HS-5 (cell line): Measurements from ENCODE around the gene ZBTB44.
"Not testable (repeated sequence)": the region's sequence is repeated elsewhere in the genome, so short reads cannot be mapped to it uniquely, and the experiment has no call there.

Source experiments
- DNase-seq: peaks from one replicate; pipeline ENCODE4 v3.0.0-alpha.2; 2012; ENCODE audit warnings: low read depth

The ZBTB44 gene

DNA sequence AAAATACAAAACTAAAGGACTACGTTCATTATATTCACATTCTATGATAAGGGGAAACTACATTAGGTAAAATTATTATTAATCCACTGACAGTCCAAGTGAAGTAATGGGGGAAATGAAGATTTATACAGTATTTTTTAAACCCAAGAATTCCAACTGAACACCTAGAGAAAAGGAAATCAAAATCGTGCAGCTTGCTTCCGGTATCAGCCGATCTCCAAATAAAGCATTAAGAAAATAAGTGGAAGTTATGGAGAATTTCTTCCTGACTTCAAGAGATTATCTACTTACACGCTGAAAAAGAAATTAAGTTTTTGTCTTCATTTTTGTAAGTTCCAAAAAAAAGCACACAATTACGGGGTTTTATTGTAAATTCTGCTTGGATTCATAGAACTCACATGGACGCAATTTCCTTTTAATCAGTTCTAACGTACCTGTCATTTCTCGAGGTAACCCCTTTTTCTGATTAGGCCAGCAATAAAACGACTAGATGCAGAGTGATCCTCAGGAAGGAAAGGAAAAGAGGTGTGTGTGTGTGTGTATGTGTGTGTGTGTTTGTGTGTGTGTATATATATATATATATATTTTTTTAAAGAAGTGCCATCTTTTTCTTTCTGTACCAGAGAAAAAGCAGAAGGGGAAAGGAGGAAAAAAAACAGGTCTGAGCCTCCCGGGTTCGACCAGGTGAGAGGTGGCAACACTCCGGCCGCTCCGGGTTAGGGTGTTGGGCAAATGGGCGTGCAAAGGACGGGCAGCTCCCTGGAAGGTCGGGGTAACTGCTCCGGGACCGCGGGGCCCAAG, 1.1 kb downstream of the ZBTB44 start:
- DNase-seq, result no peak

DNA sequence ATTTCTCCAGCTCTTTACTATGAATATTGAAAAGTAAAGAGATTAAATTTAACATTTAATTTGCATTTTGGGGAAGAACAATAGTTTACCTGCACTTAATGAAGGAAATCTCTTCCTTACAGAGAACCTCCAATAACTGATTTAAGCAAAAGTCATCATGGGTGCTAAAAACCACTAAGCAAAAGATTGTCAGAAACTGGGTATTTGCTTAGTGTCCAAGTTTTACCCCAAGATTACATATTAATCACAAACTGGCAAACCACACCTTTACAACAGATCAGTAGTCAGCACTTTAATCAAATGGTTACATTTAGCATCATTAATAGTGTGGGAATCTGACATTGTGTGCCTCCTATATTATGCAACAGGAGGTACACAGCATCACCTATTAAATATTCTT, 2.7 kb downstream of the ZBTB44 start:
- DNase-seq, result no peak

DNA sequence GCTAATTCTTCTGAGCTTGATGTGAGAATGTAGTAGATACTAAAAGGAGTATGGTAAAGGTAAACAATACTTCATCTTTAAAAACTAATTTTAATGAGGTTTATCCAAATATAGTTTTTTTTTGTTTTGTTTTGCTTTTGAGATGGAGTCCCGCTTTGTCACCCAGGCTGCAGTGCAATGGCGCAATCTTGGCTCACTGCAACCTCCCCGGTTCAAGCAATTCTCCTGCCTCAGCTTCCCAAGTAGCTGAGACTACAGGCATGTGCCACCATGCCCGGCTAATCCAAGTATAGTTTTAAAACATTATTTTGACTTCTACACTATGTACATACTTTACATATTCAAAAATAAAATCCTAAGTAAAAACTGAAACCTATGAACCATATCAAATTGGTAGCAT, 4.1 kb downstream of the ZBTB44 start:
- no peak for DNase-seq

DNA sequence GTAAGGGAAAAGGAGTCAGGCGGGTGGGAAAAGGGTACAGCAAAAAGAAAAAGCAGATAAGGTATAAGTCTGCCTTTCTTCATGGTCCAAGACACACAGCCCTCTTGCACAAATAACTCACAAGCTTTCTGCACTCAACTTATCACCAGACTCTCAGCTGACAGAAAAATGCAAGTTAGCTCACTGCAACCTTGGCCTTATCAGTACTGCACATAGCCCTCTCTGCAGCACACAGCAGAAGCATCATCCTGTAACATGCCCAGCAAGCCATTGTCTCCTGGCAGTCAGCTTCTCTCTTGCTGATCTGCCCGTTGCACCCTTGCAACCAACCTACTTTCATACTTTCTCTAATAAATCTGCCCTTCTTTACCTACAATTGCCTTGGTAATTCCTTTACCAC, 5.8 kb downstream of the ZBTB44 start:
- DNase-seq, result no peak

DNA sequence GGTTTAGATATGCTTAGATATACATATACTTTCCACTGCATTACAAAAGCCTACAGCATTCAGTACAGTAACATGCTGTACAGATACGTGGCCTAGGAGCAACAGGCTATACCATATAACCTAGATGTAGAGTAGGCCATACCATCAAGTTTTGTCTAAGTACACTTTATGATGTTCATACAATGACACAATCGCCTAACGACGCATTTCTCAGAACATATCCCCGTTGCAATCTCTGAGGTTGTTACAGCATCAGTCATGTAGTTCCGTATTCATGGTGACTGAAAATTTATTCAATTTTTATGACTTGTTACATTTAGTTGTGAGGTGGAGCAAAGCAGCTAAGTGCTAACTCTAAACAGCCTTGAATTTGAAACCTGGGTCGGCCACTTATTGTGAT, 6.7 kb downstream of the ZBTB44 start:
- DNase-seq, result no peak

DNA sequence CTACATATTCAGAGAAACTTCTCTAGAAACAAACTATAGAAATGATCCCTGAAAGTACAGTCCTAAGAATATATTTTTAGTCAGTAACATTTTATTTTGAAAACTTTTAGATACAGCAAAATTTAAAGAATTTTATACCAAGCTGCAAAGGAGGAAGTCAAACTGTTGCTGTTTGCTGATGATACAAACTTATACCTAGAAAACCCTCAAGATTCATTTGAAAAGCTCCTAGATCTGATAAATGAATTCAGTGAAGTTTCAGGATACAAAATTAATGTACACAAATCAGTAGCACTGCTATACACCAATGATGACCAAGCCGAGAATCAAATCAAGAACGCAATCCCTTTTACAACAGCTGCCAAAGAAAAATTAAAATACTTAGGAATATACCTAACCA, 10.1 kb downstream of the ZBTB44 start:
- DNase-seq, result no peak

DNA sequence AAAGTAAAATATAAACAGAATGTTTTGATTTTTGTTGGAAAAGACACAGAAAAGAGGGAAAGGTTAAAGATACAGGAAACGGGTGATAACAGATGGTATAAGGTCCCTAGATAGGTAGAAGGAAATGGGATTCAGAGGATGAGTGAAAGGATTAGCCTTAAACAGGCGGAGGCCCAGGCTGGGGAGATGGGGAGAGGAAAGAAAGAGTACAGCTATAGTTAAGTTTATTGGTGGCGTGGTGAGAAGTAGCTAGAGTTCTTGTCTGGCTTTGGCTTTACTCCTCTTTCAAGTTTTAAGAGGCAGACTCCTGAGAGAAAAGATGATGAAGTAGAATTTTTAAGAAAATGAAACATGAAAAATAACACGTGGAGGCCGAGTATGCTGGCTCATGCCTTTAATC, 13.7 kb downstream of the ZBTB44 start:
- no peak for DNase-seq

DNA sequence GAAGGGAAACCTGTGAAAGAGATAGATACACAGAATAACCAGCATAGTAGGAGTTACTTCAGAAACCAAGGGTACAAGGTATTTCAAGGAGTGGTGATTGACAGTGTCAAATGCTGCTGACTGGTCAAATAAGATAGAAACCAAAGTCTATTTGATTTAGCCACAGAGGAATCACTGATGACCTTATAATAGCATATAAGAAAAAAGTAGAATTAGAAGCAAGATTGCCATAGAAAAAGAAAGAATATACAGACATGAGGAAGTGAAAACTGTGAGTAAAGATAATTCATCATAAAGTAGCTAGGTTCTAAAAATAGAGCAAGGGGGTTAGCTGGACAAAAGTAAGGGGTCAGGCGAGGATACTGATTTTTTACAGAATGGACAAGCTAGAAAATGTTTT, 14.2 kb downstream of the ZBTB44 start:
- no peak for DNase-seq

DNA sequence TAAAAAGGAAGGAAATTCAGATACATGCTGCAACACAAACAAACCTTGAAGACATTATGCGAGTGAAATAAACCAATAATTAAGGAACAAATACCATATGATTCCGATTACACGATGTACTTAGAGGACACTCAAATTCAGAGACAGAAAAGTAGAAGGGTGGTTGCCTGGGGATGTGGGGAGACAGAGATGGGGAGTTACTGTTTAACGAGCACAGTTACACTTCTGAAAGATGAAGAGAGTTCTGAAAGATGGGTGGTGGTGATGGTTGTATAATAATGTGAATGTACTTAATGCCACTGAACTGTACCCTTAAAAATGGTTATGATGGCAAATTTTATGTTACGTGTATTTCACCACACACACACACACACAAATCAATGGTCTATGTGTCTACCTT, 14.7 kb downstream of the ZBTB44 start:
- no peak for DNase-seq

DNA sequence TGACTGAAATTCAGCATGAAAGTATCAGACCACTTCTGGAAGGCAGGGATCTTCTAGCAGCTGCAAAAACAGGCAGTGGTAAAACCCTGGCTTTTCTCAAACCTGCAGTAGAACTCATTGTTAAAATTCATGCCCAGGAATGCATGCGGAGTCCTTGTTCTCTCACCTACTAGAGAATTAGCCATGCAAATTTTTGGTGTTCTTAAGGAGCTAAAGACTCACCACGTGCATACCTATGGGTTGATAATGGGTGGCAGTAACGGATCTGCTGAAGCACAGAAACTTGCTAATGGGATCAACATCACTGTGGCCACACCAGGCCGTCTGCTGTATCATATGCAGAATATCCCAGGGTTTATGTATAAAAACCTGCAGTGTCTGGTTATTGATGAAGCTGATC, 19.1 kb downstream of the ZBTB44 start:
- DNase-seq, result no peak

DNA sequence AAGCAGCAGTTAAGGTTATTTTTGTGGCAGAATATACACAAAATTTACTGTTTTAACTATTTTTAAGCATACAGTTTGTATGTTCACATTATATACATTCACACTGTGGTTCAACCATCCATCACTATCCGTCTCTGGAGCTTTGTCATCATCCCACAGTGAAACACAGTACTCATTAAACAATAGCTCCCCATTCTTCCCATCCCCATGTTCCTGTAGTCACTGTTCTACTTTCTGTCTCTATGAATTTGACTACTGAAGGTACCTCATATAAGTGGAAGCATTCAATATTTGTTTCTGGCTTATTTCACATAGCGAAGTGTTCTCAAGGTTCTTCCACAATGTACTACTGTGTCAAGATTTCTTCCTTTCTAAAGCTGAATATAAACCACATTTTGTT, 32.6 kb downstream of the ZBTB44 start:
- no peak for DNase-seq

DNA sequence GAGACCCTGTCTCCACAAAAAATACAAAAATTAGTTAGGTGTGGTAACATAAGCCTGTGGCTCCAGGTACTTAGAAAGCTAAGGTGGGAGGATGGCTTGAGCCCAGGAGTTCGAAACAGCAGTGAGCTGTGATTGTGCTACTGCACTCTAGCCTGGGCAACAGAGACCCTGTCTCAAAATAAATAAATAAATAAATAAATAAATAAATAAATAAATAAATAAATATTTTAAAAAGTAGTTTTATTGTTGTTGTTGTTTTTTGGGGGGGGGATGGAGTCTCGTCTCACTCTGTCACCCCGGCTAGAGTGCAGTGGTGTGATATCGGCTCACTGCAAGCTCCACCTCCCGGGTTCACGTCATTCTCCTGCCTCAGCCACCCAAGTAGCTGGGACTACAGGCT, 33.4 kb downstream of the ZBTB44 start:
- not testable (repeated sequence) for DNase-seq

DNA sequence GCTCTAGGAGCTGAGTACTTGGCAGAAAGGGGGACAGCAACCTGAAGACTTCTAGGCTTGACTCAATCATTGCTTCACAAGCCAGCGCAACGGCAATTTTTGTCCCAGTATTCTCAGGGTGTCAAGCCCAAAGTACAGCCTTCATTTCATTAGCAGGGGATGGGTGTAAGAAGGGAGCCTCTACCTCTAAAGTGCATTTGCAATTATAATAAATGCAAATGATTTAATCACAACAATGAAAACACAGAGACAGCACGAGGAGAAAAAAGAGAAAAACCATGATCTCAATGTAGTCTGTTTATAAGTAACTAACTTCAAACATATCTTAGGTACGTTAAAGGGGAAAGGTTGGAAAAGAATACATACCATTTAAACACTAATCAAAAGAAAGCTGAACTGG, 34.7 kb downstream of the ZBTB44 start:
- DNase-seq, result no peak

DNA sequence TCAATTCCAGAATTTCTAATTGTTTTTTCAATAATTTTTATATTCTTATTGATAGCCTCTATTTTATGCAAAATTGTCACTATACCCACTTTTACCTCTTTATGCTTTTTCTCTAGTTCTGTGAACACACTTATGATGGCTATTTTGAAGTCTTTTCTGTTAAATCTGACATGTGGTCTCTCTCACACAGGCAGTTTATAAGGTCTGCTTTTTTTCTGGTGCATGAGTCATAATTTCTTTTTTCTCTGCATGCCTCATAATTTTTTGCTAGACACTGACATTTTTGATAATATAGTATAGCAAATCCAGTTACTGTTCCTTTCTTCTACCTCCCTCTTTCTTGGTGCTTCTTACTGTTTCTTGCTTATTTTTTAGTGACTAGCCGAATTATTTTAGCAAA, 36.0 kb downstream of the ZBTB44 start:
- DNase-seq, result no peak

DNA sequence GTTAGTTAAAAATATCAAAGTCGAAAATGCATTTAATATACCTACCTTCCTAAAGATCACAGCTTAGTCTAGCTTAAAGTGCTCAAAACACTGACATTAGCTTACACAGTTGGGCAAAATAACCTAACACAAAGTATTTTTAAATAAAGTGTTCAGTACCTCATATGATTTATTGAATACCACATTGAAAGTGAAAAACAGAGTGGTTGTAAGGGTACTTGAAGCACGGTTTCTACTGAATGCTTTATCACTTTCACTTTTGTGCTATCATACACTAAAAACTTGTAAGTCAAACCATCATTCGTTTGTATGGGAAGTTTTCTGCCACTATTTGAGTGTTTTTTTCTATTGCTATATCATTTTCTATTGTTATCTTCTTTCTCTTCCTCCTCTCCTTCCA, 36.6 kb downstream of the ZBTB44 start:
- no peak for DNase-seq

DNA sequence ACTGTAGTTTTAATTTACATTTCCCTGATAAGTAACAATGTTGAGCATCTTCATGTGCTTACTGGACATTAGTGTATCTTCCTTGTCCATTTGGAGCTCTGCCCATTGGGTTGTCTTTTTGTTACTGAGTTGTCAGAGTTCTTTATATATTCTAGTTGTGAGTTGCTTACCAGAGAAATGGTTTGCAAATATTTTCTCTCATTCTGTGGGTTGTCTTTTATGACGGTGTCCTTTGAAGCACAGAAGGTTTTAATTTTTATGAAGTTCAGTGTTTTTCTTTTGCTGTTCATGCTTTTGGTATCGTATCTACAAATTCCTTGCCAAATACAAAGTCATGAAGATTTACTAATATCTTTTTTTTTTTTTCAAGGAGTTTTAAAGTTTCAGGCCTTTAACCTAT, 42.4 kb downstream of the ZBTB44 start:
- DNase-seq, result no peak

DNA sequence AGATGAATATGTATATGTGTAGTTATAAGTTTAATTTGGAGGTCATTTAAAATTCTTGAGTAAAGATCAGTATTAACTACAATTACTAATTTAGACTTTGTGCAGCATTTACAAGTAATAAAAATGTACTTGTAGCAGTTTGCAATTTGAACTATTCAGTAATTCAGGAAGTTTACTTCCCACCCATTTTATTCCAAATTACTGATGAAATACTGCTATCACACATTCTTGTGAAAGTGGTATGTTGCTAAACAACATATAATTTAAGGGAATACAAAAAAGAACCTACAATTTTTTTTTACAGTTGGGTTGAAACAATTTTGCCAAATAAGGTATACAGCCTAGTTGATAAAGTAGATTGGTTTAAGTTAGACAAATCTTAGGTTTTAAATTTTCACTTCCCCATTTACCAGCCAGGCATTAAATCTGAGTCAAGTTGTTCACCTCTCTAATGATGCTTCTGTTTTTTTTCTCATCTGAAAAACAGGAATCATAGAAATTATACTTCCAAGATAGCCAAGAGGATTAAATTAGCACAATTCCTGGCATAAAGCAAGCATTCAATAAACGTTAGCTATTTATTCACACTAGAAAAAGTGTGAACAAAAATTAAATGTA, 45.3 kb downstream of the ZBTB44 start:
- DNase-seq, result no peak

DNA sequence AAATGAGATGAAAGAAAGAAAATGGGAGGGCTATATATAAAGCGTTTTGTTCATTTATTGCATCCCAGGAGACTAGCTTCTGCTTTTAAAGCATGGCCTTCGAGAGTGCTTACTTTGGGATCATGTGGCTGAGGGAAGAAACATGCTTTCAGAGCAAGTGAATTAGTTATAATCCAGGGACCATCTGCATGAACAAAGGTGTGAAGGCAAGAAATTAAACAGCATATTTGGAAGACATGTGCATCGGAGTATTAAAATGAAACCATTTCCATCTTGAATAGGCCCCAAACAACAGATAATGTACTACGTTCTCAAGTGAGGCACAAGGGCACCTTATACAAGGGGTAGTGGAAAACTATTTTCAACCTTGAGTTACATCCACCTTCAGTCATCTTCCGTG, 51.4 kb downstream of the ZBTB44 start:
- no peak for DNase-seq

DNA sequence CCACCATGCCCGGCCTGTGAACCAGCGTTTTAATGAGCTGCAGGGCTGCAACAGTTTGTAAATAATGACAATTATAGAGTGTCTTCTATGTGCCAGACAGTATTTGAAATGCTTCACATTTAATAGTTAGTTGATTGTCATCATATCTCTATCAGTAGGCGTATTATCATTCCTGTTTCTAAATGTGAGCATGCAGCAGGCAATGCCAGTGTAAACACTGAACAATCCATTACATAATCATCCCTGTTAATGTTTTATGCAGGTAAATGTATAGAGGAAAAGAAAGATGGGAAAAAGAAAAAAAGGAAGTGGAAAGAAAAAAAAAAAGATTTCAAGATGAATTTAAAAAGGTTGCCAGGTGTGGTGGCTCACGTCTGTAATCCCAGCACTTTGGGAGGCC, 52.3 kb downstream of the ZBTB44 start:
- no peak for DNase-seq

DNA sequence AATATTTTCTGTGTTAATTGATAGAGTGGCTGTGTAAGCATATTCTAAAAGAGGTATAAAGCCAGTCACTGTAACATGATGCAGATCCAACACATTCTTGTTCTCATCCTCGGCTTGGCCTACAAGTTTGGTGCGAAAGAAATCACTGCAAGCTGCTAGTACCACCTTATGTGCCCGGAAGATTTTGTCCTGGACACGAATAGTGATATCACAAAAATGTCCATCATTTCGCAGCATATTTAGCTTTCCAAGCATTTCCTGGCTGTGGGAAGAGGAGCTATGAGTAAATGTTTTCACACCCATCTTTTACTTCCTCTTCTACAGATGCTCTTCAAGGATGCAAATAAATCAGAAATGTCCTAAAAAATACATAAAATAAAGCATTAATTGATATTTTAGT, 53.1 kb downstream of the ZBTB44 start:
- DNase-seq, result no peak

DNA sequence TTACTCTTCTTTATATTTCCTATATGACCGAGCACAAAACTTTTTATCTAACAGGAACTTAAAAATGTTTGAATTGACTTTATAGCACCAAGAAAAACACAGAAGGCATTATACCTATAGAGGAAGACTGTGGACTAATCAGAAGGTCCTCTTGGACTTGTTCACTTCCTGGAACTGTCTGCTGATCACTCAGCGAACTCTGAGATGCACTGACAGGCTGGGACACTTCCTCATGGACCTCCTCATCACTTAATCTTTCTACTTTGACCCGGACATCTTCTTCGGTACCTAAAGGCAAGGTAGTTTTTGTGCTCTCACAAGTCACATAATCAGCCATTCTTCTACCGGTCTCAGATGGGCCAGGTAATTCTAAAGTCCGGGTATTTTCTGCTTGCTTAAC, 54.0 kb downstream of the ZBTB44 start:
- no peak for DNase-seq

DNA sequence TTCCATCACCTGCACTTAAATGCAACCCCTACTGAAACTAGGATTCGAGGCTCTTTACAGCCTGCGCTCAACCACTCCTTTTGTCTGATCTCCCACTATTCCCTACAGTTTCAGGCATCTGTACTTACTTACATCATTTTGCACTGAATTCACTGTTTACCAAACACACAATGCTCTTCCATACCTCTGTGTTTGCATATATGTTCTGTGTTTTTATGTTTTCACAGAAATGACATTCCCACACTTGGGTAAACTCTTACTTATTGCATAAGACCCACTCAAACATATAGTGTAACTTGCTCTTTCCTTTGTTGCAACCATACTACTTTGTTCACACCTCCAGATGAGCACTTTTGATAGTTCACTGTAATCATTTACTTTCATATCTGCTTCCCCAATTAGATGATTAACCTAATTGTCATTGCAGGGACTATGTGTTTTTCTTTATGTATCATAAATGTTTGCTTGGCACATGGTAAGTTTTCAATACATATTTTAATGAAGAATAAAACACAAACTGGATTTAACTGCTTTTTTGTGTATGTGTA, 54.6 kb downstream of the ZBTB44 start:
- no peak for DNase-seq

DNA sequence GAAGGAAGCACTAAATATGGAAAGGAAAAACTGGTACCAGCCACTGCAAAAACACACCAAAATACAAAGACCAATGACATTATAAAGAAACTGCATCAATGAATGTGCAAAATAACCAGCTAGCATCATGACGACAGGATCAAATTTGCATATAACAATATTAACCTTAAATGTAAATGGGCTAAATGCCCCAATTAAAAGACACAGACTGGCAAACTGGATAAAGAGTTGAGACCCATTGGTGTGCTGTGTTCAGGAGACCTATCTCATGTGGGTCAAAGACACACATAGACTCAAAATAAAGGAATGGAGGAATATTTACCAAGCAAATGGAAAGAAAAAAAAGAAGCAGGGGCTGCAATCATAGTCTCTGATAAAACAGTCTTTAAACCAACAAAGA, 63.0 kb downstream of the ZBTB44 start:
- DNase-seq, result not testable (repeated sequence)

DNA sequence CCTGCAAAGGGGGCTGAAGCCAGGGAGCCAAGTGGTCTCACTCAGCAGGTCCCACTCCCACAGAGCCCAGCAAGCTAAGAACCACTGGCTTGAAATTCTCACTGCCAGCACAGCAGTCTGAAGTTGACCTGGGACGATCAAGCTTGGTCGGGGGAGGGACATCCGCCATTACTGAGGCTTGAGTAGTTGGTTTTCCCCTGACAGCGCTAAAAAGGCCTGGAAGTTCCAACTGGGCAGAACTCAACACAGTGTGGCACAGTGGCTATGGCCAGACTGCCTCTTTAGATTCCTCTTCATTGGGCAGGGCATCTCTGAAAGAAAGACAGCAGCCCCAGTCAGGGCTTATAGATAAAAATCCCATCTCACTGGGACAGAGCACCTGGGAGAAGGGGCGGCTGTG, 64.8 kb downstream of the ZBTB44 start:
- not testable (repeated sequence) for DNase-seq
